Spleen (tissue), 11 donors: ENCODE results near the gene GRAMD1B. TPM values are rescaled to one million over a fixed set of nuclear protein-coding genes. Genes with fewer than 3 reads are reported as not detected.

Experiments used
- DNase-seq: peaks from one replicate; pipeline ENCODE4 v3.0.0-alpha.2; 2020
- H3K27ac ChIP-seq, 8 donors: fragments of 200-600 bp; sonication (generic) in 7 of 8; 1 replicate in 4 of 8; 2 replicates in 4 of 8; pipeline versions ENCODE4 v1.5.0 to v1.8.0; 2016 to 2021; ENCODE audit warnings: inconsistent platforms in 4 of 8, mild to moderate bottlenecking in 4 of 8, moderate library complexity in 1 of 8
- H3K27me3 ChIP-seq, 7 donors: fragments of 200-600 bp; sonication (generic) in 6 of 7; replicated peaks in 1 of 7; 1 replicate in 4 of 7; 2 replicates in 3 of 7; pipeline versions ENCODE4 v1.5.0 to v1.8.0; 2016 to 2021; ENCODE audit warnings: inconsistent platforms in 3 of 7, mild to moderate bottlenecking in 1 of 7
- H3K36me3 ChIP-seq, 6 donors: fragments of 200-600 bp; sonication (generic) in 5 of 6; 1 replicate in 4 of 6; 2 replicates in 2 of 6; pipeline versions ENCODE4 v1.5.0 to v1.8.0; 2016 to 2021; ENCODE audit warnings: inconsistent platforms in 2 of 6
- H3K4me1 ChIP-seq, 6 donors: fragments of 200-600 bp; sonication (generic) in 5 of 6; 1 replicate in 3 of 6; 2 replicates in 3 of 6; pipeline versions ENCODE4 v1.5.0 to v1.8.0; 2016 to 2021; ENCODE audit warnings: inconsistent platforms in 3 of 6
- H3K4me3 ChIP-seq, 8 donors: fragments of 200-600 bp; sonication (generic) in 7 of 8; 1 replicate in 4 of 8; 2 replicates in 4 of 8; pipeline versions ENCODE4 v1.5.0 to v1.8.0; 2016 to 2021; ENCODE audit warnings: inconsistent platforms in 4 of 8, mild to moderate bottlenecking in 4 of 8, moderate library complexity in 2 of 8
- H3K9me3 ChIP-seq, 8 donors: fragments of 200-600 bp; sonication (generic) in 7 of 8; 1 replicate in 4 of 8; 2 replicates in 4 of 8; pipeline versions ENCODE4 v1.5.0 to v1.8.0; 2016 to 2021; ENCODE audit warnings: inconsistent platforms in 4 of 8
- POLR2A ChIP-seq, 3 donors: fragments of 450-650 bp; IDR thresholded peaks; one replicate each; pipeline ENCODE4 v1.5.1; 2017; ENCODE audit warnings: antibody characterized with exemption in 3 of 3, mild to moderate bottlenecking in 1 of 3
- POLR2AphosphoS5 ChIP-seq, 3 donors: sonication (generic); formaldehyde crosslinking; IDR thresholded peaks; one replicate each; pipeline ENCODE4 v1.5.1; 2017; ENCODE audit warnings: antibody characterized with exemption in 3 of 3
- WGBS, 5 donors: extraction: QIAGEN DNeasy Blood & Tissue Kit in 3 of 5; methylation state at CpG; one replicate each; pipeline versions ENCODE4 v1.1.5 to v1.1.7; 2013 to 2018; 5-methylcytosine and 5-hydroxymethylcytosine counted together
- intact Hi-C: fragments of 100-400 bp; cut with DNase I; formaldehyde crosslinking; loops from one replicate; pipeline ENCODE4 v1.15.0; 2023; ENCODE audit warnings: low total_unique reads
- polyA plus RNA-seq, 3 donors: library from polyadenylated mRNA; stranded (reverse); fragments of 200-250 nt; gene quantifications; one replicate each; pipeline ENCODE4 v1.2.1, GENCODE V29; 2013
- total RNA-seq, 7 donors: library from RNA; depleted of rRNA in 3 of 7; stranded (reverse); fragments of >200 nt in 3 of 7; fragmentation: NEBNext Ultra II Directional in 4 of 7; extraction: Animal tissue kit (Norgen Biotek cat#: 25700) in 4 of 7; gene quantifications; one replicate each; pipeline versions ENCODE4 v1.1.0 to v1.2.1, GENCODE V29; 2016 to 2021
- TF ChIP-seq, protein P1 (sequence below), 11 experiments: fragments of 200-600 bp in 7 of 11; fragments of 450-650 bp in 4 of 11; sonication (generic) in 4 of 11; IDR thresholded peaks in 8 of 11; conservative IDR thresholded peaks in 3 of 11; 1 replicate in 7 of 11; 2 replicates in 4 of 11; pipeline versions ENCODE4 v1.4.0 to v1.8.0; 2016 to 2021; ENCODE audit warnings: antibody characterized with exemption in 11 of 11, inconsistent platforms in 4 of 11, mild to moderate bottlenecking in 1 of 11
- donor health status: healthy with polysubstance abuse.
- donor health status: DM: no; HTN: no; CAD: no; lungs with moderate emphysema.
- donor health status: DM: no; HTN: no; CAD: no.
- donor health status: Bipolar disorder and iron deficiency.
- donor health status: healthy.
- donor health status: DM: no; HTN: no; CAD: no.
- donor health status: DM: yes; HTN: yes; CAD: no.

GRAMD1B gene
- total and polyA plus RNA-seq, 10 donors: 1.7 to 15.6 (median 7.5) TPM

- no peak for TF ChIP-seq POLR2AphosphoS5 (IDR thresholded peaks at IDR 0.05)
- TF ChIP-seq, protein P1, sequence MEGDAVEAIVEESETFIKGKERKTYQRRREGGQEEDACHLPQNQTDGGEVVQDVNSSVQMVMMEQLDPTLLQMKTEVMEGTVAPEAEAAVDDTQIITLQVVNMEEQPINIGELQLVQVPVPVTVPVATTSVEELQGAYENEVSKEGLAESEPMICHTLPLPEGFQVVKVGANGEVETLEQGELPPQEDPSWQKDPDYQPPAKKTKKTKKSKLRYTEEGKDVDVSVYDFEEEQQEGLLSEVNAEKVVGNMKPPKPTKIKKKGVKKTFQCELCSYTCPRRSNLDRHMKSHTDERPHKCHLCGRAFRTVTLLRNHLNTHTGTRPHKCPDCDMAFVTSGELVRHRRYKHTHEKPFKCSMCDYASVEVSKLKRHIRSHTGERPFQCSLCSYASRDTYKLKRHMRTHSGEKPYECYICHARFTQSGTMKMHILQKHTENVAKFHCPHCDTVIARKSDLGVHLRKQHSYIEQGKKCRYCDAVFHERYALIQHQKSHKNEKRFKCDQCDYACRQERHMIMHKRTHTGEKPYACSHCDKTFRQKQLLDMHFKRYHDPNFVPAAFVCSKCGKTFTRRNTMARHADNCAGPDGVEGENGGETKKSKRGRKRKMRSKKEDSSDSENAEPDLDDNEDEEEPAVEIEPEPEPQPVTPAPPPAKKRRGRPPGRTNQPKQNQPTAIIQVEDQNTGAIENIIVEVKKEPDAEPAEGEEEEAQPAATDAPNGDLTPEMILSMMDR (IDR thresholded peaks at IDR 0.05 in 8 of 11, conservative IDR thresholded peaks at IDR 0.05 in 3 of 11): no peak
- peaks cover 0 to 34% (median 14%) of the 10 kb centered on the region in 6 donors for H3K4me1 ChIP-seq
- 77 to 94% (median 81%) methylated on average over 3 of the region's 3 CpGs for WGBS, 5 donors
- no peak overlapping the region for H3K27ac ChIP-seq
- H3K4me3 ChIP-seq: no peak overlapping the region
- no peaks in the 10 kb centered on the region for H3K36me3 ChIP-seq
- no peak for DNase-seq
- no peaks in the 10 kb centered on the region for H3K9me3 ChIP-seq
- H3K27me3 ChIP-seq: peaks cover 0 to 20% (median 0%) of the 10 kb centered on the region in 7 donors
- intact Hi-C loops: no loop called here
These were observed 134.2 kb downstream of the GRAMD1B start for GRCh38 chr11:123564221-123564620.

GRCh38 chr11:123566852-123567251, 136.8 kb downstream of the GRAMD1B start:
- WGBS, 5 donors: 79 to 89% (median 84%) methylated on average over 4 of the region's 4 CpGs
- DNase-seq: no peak
- TF ChIP-seq, protein P1 (IDR thresholded peaks at IDR 0.05 in 8 of 11, conservative IDR thresholded peaks at IDR 0.05 in 3 of 11): no peak
- TF ChIP-seq POLR2A (IDR thresholded peaks at IDR 0.05) (no peak), POLR2AphosphoS5 (IDR thresholded peaks at IDR 0.05) (no peak)
- Histone ChIP-seq H3K36me3 (no peaks in the 10 kb centered on the region), H3K4me1 (peaks cover 0 to 8% (median 0%) of the 10 kb centered on the region in 6 donors), H3K9me3 (no peaks in the 10 kb centered on the region), H3K27ac (no peak overlapping the region), H3K27me3 (no peaks in the 10 kb centered on the region), H3K4me3 (no peak overlapping the region)
- intact Hi-C loops: no loop called here

- no peak overlapping the region for H3K27ac ChIP-seq
- no peak overlapping the region for H3K4me3 ChIP-seq
- TF ChIP-seq POLR2A (IDR thresholded peaks at IDR 0.05): no peak
- TF ChIP-seq POLR2AphosphoS5 (IDR thresholded peaks at IDR 0.05): no peak
- TF ChIP-seq, protein P1 (IDR thresholded peaks at IDR 0.05 in 8 of 11, conservative IDR thresholded peaks at IDR 0.05 in 3 of 11): no peak
- no peaks in the 10 kb centered on the region for H3K36me3 ChIP-seq
- no peaks in the 10 kb centered on the region for H3K9me3 ChIP-seq
- no peak for DNase-seq
- WGBS, 5 donors: 67 to 85% (median 70%) methylated on average over 1 of the region's 1 CpG
- intact Hi-C loops: no loop called here
- no peaks in the 10 kb centered on the region for H3K27me3 ChIP-seq
- peaks cover 0 to 1% (median 0%) of the 10 kb centered on the region in 6 donors for H3K4me1 ChIP-seq
These were observed 137.4 kb downstream of the GRAMD1B start for GRCh38 chr11:123567466-123567865.

GRCh38 chr11:123568367-123568870, 138.3 kb downstream of the GRAMD1B start:
- Histone ChIP-seq H3K4me1 (no peaks in the 10 kb centered on the region), H3K36me3 (no peaks in the 10 kb centered on the region), H3K9me3 (no peaks in the 10 kb centered on the region), H3K4me3 (no peak overlapping the region), H3K27ac (no peak overlapping the region), H3K27me3 (no peaks in the 10 kb centered on the region)
- DNase-seq: no peak
- TF ChIP-seq POLR2AphosphoS5 (IDR thresholded peaks at IDR 0.05) (no peak), POLR2A (IDR thresholded peaks at IDR 0.05) (no peak)
- TF ChIP-seq, protein P1 (IDR thresholded peaks at IDR 0.05 in 8 of 11, conservative IDR thresholded peaks at IDR 0.05 in 3 of 11): no peak
- intact Hi-C loops: no loop called here
- 71 to 77% (median 76%) methylated on average over 7 of the region's 7 CpGs for WGBS, 5 donors
